Measurements from ENCODE around the gene ROCK2. TPM values are rescaled to one million over a fixed set of nuclear protein-coding genes. Genes with fewer than 3 reads are reported as not detected.

Gene ROCK2
- total RNA-seq, 4 donors from 2014 or later: 21.8 to 54.0 (median 26.6) TPM

GRCh38 chr2:11212645-11213044 is 131.8 kb downstream of the ROCK2 start:
- Histone ChIP-seq H3K4me1 (no peaks in the 10 kb centered on the region), H3K9me3 (no peaks in the 10 kb centered on the region), H3K27ac (no peak overlapping the region), H3K36me3 (peaks cover 75% of the 10 kb centered on the region), H3K27me3 (no peaks in the 10 kb centered on the region), H3K4me3 (no peak overlapping the region)
- TF ChIP-seq CTCF (IDR thresholded peaks at IDR 0.05) (no peak), POLR2A (IDR thresholded peaks at IDR 0.05) (no peak), EP300 (IDR thresholded peaks at IDR 0.05) (no peak), POLR2AphosphoS5 (IDR thresholded peaks at IDR 0.05) (no peak)
- no peak for DNase-seq (ENCODE audit: low spot score in 2 of 2)

GRCh38 chr2:11208083-11208482 is 136.4 kb downstream of the ROCK2 start:
- Histone ChIP-seq H3K9me3 (no peaks in the 10 kb centered on the region), H3K27me3 (no peaks in the 10 kb centered on the region), H3K4me1 (no peaks in the 10 kb centered on the region), H3K36me3 (peaks cover 59% of the 10 kb centered on the region), H3K27ac (no peak overlapping the region), H3K4me3 (no peak overlapping the region)
- TF ChIP-seq EP300 (IDR thresholded peaks at IDR 0.05) (no peak), POLR2A (IDR thresholded peaks at IDR 0.05) (no peak), POLR2AphosphoS5 (IDR thresholded peaks at IDR 0.05) (no peak), CTCF (IDR thresholded peaks at IDR 0.05) (no peak)
- no peak for DNase-seq (ENCODE audit: low spot score in 2 of 2)

GRCh38 chr2:11203480-11203879 is 141.0 kb downstream of the ROCK2 start:
- H3K36me3 ChIP-seq: peaks cover 65% of the 10 kb centered on the region
- no peak for DNase-seq (ENCODE audit: low spot score in 2 of 2)
- H3K9me3 ChIP-seq: no peaks in the 10 kb centered on the region
- TF ChIP-seq POLR2AphosphoS5 (IDR thresholded peaks at IDR 0.05) (no peak), EP300 (IDR thresholded peaks at IDR 0.05) (no peak)
- WGBS: 82% methylated on average over 3 of the region's 3 CpGs
- H3K4me1 ChIP-seq: no peaks in the 10 kb centered on the region
- H3K27ac ChIP-seq: no peak overlapping the region
- no peaks in the 10 kb centered on the region for H3K27me3 ChIP-seq
- no peak overlapping the region for H3K4me3 ChIP-seq

GRCh38 chr2:11201969-11202368 is 142.5 kb downstream of the ROCK2 start:
- Histone ChIP-seq H3K27ac (no peak overlapping the region), H3K9me3 (no peaks in the 10 kb centered on the region), H3K4me1 (no peaks in the 10 kb centered on the region), H3K4me3 (no peak overlapping the region), H3K27me3 (no peaks in the 10 kb centered on the region), H3K36me3 (peaks cover 71% of the 10 kb centered on the region)
- DNase-seq (ENCODE audit: low spot score in 2 of 2): no peak
- TF ChIP-seq CTCF (IDR thresholded peaks at IDR 0.05) (no peak), POLR2AphosphoS5 (IDR thresholded peaks at IDR 0.05) (no peak), EP300 (IDR thresholded peaks at IDR 0.05) (no peak), POLR2A (IDR thresholded peaks at IDR 0.05) (no peak)
- 79% methylated on average over 5 of the region's 5 CpGs for WGBS

GRCh38 chr2:11200651-11201050 is 143.8 kb downstream of the ROCK2 start:
- no peak overlapping the region for H3K4me3 ChIP-seq
- no peaks in the 10 kb centered on the region for H3K27me3 ChIP-seq
- peaks cover 73% of the 10 kb centered on the region for H3K36me3 ChIP-seq
- no peak for DNase-seq (ENCODE audit: low spot score in 2 of 2)
- no peak overlapping the region for H3K27ac ChIP-seq
- WGBS: 94% methylated on average over 2 of the region's 2 CpGs
- no peaks in the 10 kb centered on the region for H3K9me3 ChIP-seq
- H3K4me1 ChIP-seq: no peaks in the 10 kb centered on the region
- no peak for TF ChIP-seq POLR2AphosphoS5 (IDR thresholded peaks at IDR 0.05)
- TF ChIP-seq EP300 (IDR thresholded peaks at IDR 0.05): no peak
- no peak for TF ChIP-seq POLR2A (IDR thresholded peaks at IDR 0.05)
- TF ChIP-seq CTCF (IDR thresholded peaks at IDR 0.05): no peak

- DNase-seq (ENCODE audit: low spot score in 2 of 2): no peak
- peaks cover 4% of the 10 kb centered on the region for H3K4me1 ChIP-seq
- H3K27me3 ChIP-seq: no peaks in the 10 kb centered on the region
- H3K36me3 ChIP-seq: peaks cover 80% of the 10 kb centered on the region
- TF ChIP-seq POLR2AphosphoS5 (IDR thresholded peaks at IDR 0.05) (no peak), POLR2A (IDR thresholded peaks at IDR 0.05) (no peak), CTCF (IDR thresholded peaks at IDR 0.05) (no peak), EP300 (IDR thresholded peaks at IDR 0.05) (no peak)
- no peak overlapping the region for H3K27ac ChIP-seq
- no peaks in the 10 kb centered on the region for H3K9me3 ChIP-seq
- no peak overlapping the region for H3K4me3 ChIP-seq
- 86% methylated on average over 3 of the region's 3 CpGs for WGBS
Measured at GRCh38 chr2:11196246-11196645, 148.2 kb downstream of the ROCK2 start.
